NCI-H1417 (cell line): ENCODE results near the gene ZNF518B.
"Not testable (repeated sequence)": the region's sequence is repeated elsewhere in the genome, so short reads cannot be mapped to it uniquely, and the experiment has no call there.

ENCODE experiments used
- DNase-seq, 3 experiments: peaks; one replicate each; lab custom pipeline; 2025; lab: John Stamatoyannopoulos, UW

ZNF518B gene

DNA sequence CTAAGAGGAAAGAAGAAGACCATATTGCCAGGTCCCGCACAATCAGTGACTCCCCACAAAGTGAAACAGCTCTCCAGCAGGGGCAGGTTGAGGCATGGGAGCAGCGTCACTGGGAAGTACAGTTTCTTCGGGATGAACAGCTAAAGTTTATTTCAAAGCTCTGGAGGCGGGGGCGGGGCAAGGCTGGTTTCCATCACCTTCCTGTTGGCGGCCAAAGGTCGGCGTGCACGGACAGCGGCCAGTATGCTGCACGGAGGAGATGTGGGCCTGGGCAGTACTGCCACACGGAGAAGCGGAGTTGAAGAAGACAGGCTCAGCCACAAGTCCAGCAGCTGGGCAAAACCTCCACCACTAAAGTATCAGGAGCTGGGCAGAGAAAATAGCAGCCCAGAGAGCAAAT lies 951 bp upstream of the ZNF518B start:
- DNase-seq = no peak

DNA sequence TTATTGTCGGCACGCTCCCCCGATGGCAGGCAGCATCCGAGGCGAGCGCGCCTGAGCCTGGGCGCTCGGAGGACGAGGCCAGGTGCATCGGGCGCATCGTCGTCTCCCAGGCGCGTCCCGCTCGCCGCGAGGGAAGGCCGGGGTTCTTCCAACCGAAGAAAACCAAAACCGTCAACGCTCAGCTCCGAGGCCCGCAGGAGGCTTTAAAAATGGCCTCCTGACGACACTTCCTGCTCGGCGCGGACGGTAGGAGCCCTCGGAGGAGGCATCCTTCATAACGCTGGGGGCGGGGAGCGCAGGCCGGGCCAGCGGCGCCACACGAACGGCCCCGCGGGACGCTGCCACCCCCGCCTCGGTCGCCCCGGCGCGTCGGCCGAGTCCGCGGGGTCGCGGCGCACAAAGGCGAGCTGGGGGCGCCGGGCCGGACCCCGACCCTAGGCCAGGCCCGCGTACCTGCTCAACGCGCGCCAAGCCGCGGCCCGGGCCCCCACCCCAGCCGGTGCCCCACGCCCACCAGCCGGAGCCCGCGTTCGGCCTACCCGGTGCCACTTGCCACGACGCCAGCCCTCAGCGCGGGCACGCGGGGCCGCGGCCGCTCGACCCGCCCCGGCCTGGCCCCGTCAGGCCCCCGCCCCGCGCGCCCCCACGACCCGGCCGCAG lies 501 bp downstream of the ZNF518B start:
- peak in 2 of 3 experiments; percentile 29 to 34 for DNase-seq

DNA sequence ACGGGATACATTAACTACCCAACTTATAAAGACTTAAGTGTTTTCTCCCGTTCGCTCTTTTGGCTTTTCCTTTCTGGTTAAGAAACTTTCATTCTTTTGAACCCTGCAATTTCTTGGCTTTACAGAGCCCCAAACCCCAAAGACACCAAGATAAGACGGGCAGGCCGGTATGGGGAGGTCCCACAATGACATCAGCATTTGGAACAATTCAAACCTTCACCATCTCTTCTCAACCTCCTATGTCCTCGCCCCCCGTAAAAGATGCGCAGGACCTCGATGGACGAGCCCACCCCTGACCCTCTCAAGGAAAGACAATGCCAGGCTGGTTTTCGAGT lies 999 bp downstream of the ZNF518B start:
- DNase-seq = no peak

DNA sequence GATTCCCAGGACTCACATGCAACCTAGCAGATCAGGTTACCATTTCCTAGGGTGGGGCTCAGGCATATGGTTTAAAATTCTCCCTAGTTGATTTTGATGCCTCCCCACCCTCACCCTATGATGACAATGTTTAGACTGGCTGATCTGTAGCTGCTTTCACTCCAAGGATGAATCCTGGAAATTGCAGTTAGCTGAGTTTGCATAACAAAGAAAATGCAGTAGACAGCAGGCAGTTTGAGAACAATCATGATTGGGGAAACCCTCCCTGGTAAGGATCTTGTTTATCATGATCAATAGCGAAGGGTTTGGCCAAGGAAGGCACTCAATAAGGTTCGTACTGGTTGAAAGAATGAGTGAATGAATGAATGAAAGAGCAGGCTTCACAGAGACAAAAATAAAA lies 2.1 kb downstream of the ZNF518B start:
- no peak for DNase-seq

- no peak for DNase-seq
Observed at GRCh38 chr4:10454726-10455125, 2.5 kb downstream of the ZNF518B start.

DNA sequence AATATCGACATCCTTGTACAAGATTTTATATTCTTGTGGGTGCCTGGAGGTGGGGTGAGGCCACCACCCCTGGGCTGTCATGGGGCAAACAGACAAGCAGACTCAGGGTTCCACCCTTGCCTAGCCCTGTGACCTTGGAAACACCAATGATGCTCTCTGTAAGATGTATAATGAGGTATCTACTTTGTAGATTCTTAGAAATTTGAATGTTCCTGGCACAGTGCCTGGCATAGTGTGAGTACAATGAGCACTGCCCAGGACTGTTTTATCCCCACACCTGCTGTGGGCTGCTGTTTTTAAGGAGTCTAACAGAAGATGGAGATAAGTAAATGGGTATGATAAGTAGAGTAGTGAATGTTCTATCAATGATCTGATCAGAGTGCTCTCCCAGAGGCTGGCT lies 3.1 kb downstream of the ZNF518B start:
- no peak for DNase-seq

- no peak for DNase-seq
Observed at GRCh38 chr4:10448991-10449390, 8.2 kb downstream of the ZNF518B start.

- no peak for DNase-seq
Observed at GRCh38 chr4:10442976-10443375, 14.2 kb downstream of the ZNF518B start.

- no peak for DNase-seq
Observed at GRCh38 chr4:10441512-10441911, 15.7 kb downstream of the ZNF518B start.

DNA sequence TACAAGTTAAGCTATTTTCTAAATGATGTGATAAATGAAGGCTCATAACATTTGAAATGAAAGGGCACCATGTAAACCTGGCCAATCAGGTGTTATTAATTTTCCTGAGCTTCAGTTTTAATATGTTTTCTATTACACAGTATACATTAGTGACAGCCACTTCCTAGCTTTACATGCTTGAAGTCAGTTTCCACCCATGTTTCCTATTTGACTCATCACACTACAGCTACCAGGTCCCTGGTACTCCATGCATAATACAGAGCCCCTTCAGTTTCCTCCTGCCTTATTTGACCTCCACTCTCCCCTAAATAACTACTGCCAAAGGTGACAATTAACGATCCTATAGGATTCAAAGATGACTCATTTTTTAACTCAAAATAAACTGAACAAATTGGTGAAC lies 18.3 kb downstream of the ZNF518B start:
- no peak for DNase-seq

DNA sequence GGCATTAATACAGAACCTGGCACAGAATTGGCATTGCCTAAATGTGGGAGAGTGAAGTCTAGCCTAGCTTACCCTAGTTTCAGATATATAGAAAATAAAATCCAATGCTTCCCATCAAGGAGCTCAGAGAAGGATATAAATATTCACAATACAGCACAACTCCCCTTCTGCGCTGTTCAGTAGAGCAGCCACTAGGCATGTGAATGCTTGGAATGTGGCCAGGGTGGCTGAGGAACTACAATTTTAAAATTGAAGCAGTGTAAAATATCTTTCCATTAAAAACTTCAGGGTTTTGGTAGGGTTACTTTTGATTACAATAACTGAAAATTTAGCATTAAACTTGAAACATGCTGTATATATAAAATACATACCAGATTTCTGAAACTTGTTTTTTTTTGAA lies 19.5 kb downstream of the ZNF518B start:
- DNase-seq = no peak

DNA sequence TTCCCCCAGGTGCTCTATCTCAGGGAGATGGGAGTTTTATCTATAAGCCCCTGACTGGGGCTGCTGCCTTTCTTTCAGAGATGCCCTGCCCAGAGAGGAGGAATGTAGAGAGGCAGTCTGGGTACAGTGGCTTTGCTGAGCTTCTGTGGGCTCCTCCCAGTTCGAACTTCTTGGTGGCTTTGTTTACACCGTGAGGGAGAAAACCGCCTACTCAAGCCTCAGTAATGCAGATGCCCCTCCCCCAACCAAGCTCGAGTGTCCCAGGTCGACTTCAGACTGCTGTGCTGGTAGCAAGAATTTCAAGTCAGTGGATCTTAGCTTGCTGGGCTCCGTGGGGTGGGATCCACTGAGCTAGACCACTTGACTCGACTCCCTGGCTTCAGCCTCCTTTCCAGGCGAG lies 29.5 kb downstream of the ZNF518B start:
- not testable (repeated sequence) for DNase-seq

- peak in 2 of 3 experiments; percentile 33 to 68 for DNase-seq
Observed at GRCh38 chr4:10421344-10422055, 35.7 kb downstream of the ZNF518B start.

DNA sequence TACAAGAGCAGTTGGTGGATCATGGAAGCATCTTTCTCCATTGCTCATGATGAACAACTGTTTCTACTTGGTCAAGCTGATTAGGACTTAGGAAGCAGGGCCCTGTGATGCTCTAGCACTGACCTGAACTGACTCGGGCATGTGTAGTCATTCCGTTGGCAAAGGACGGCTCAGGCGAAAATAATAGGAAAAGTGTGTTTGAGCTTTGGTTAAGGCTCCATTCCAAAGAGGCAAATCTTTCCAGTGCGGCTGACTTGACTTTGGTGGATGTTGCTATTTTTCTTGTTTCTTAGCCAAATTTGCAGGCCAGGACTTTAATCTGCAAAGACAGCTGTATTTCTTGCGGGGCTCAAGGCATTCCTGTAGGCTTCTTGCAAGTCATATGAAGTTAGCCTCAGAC lies 39.5 kb downstream of the ZNF518B start:
- no peak for DNase-seq

DNA sequence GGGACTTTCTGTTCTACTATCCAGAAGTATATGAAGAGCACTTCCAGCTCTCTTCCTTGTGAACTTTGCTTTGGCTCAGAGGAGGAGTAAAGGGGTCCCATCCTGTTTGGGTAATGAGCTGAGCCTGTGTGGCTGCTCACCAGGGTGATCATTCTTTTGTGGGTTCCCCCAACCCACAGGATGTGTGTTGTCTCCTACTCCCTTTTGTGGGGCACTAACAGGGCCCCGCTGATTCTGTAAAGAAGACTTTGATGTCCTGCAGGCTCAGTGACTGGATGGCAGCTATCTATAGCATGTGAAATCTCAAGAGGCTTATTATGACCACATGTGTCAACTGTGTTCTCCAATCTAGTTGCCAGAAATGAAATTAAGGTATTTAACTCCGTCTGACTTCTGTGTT lies 40.8 kb downstream of the ZNF518B start:
- no peak for DNase-seq

GRCh38 chr4:10413177-10413576 lies 44.0 kb downstream of the ZNF518B start:
- no peak for DNase-seq

GRCh38 chr4:10405672-10406071 lies 51.6 kb downstream of the ZNF518B start:
- no peak for DNase-seq

DNA sequence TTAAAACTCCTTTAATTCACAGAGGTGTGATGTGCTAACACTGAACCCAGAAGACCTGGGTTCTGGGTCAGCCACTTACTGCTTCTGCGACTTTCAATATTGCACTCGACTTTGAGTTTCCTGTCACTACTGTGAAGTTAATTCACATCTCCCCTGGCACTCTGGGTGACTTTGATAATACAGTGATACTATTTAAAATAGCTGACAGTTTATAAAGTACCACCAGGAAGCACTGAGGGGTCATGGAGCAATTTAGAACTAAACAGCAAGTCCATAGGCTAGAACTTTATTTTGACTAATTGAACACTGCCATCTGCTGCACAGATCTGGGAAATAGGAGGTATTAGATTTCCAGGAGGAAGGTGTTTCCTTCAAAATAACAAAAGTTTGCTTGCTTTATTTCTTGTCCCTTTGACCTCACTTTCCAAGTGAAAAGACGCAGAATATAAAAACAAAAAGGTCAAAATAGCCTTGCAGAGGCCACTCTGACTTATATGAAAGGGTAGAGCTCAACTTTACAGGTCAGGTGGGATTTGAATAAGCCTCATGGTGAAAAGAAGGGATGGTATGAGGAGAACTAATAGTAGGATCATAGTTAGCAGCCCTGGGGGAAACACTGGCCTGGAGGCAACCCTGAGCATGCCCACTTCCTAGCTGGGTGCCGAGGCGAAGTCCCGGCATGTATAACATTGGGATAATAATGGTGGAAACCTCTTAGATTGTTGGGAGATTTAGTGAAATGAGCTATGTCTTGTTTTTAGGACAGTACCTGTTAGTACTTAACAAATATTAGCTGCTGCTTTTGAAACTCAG lies 53.4 kb downstream of the ZNF518B start:
- peak; percentile 36 to 76 (median 40) for DNase-seq

- DNase-seq = no peak
Observed at GRCh38 chr4:10395971-10396580, 61.1 kb downstream of the ZNF518B start.
